Measurements from ENCODE around the gene GPC6. TPM values are rescaled to one million over a fixed set of nuclear protein-coding genes. Genes with fewer than 3 reads are reported as not detected.

The GPC6 gene
- total and polyA plus RNA-seq, 9 of the 15 experiments (the other 6 are each of a cell fraction or from before 2014, with no cell fraction given), result under 0.01 to 0.20 (median 0.01) TPM; not detected in 4

GRCh38 chr13:94286581-94286980 is 1060.0 kb downstream of the GPC6 start:
- Histone ChIP-seq H3K9ac (ENCODE audit: insufficient read depth in 1 of 2, low read depth in 2 of 2, low read length in 2 of 2) (no peak overlapping the region), H3K9me3 (replicated peaks; ENCODE audit: control insufficient read depth, insufficient read depth, low read depth, low read length) (no peaks in the 10 kb centered on the region), H3K27me3 (ENCODE audit: control insufficient read depth in 2 of 2, insufficient read depth in 2 of 2, low read length in 2 of 2) (no peaks in the 10 kb centered on the region), H3K4me1 (replicated peaks in 1 of 2; ENCODE audit: control insufficient read depth in 2 of 2, insufficient read depth in 2 of 2, low read length in 2 of 2) (no peaks in the 10 kb centered on the region), H3K79me2 (ENCODE audit: control insufficient read depth, insufficient read depth, low read length) (no peaks in the 10 kb centered on the region), H4K20me1 (replicated peaks; ENCODE audit: control insufficient read depth, insufficient read depth, low read length) (no peaks in the 10 kb centered on the region), H3K36me3 (ENCODE audit: control insufficient read depth, insufficient read depth, low read length) (no peaks in the 10 kb centered on the region), H3K4me3 (no peak overlapping the region), H3K27ac (ENCODE audit: extremely low read depth, low read depth, low read length) (no peak overlapping the region), H2AFZ (ENCODE audit: low read depth, low read length) (no peak overlapping the region), H3K9me1 (ENCODE audit: control insufficient read depth, insufficient read depth, low read length) (no peaks in the 10 kb centered on the region), H3K4me2 (ENCODE audit: insufficient read depth, low read length) (no peak overlapping the region)
- ChIA-PET POLR2A (no interaction called here), CTCF (ENCODE audit: low intra/inter-chr PET ratio) (no interaction called here)
- no peak for ATAC-seq
- BruUV-seq (replicated peaks), result no TSS peak
- intact Hi-C loops (cut with micrococcal nuclease), result no loop called here
- WGBS (ENCODE audit: insufficient coverage, low coverage, missing lambda C conversion rate), result 0% methylated on average over 3 of the region's 3 CpGs
- TF ChIP-seq ZNF140 (CRISPR knock-in tag; IDR thresholded peaks at IDR 0.05) (no peak), ZNF609 (CRISPR knock-in tag; IDR thresholded peaks at IDR 0.05; ENCODE audit: borderline replicate concordance) (no peak), MEF2A (IDR thresholded peaks at IDR 0.05; ENCODE audit: control insufficient read depth, low read depth, low read length) (no peak), FUS (optimal IDR thresholded peaks at IDR 0.05; ENCODE audit: low read depth, low read length) (no peak), BACH1 (tag; IDR thresholded peaks at IDR 0.05) (no peak), ZNF175 (CRISPR knock-in tag; IDR thresholded peaks at IDR 0.05; ENCODE audit: low read depth) (no peak), SMAD4 (CRISPR knock-in tag; conservative IDR thresholded peaks at IDR 0.05) (no peak), NFE2 (IDR thresholded peaks at IDR 0.05; ENCODE audit: low read depth) (no peak), HDAC6 (IDR thresholded peaks at IDR 0.05; ENCODE audit: low read depth, low read length) (no peak), MEIS2 (IDR thresholded peaks at IDR 0.05; ENCODE audit: partially characterized antibody) (no peak)
- no peak for DNase-seq (ENCODE audit: extremely low read depth in 1 of 4, low spot score in 3 of 4)
- no peak for FAIRE-seq
- in situ Hi-C loops (cut with MboI), result no loop called here
